PC-3 (cell line): ENCODE measurements around the gene SRPX2. TPM values are rescaled to one million over a fixed set of nuclear protein-coding genes. Genes with fewer than 3 reads are reported as not detected.

Experiments used
- ATAC-seq: fragments of 200-7000 bp; cut with Tn5 transposase; 2 replicates; pipeline ENCODE4 v1.9.1; 2020; ENCODE audit warnings: mild to moderate bottlenecking, moderate library complexity
- BruUV-seq: library from RNA; stranded (reverse); fragments of 400-500 nt; replicated peaks from 2 replicates; lab custom pipeline; 2021; lab: Mats Ljungman, UMichigan
- CTCF ChIA-PET: fragments of 300-600 bp; sonication (Branson Sonifier 250); formaldehyde crosslinking; loops from one replicate; lab custom pipeline; 2022; ENCODE audit warnings: antibody characterized with exemption; lab: Charles Lee
- POLR2A ChIA-PET: fragments of 300-600 bp; sonication (Branson Sonifier 250); formaldehyde crosslinking; loops from one replicate; lab custom pipeline; 2022; ENCODE audit warnings: antibody characterized with exemption; ENCODE audit not compliant: unreplicated experiment; lab: Charles Lee
- DNase-seq: peaks from one replicate; pipeline ENCODE4 v3.0.0-alpha.2; 2015
- H2AFZ ChIP-seq: fragments of 300-600 bp; sonication (generic); 2 replicates; pipeline ENCODE4 v1.6.0; 2016; ENCODE audit warnings: antibody characterized with exemption, low read length
- H3F3A ChIP-seq: fragments of 300-600 bp; sonication (generic); one replicate; pipeline ENCODE4 v1.6.0; 2017; ENCODE audit warnings: antibody characterized with exemption, low read length, control low read depth, mild to moderate bottlenecking; ENCODE audit not compliant: unreplicated experiment
- H3K27ac ChIP-seq: fragments of 300-600 bp; sonication (generic); 2 replicates; pipeline ENCODE4 v1.5.1; 2016; ENCODE audit warnings: mild to moderate bottlenecking, low read length
- H3K27me3 ChIP-seq: fragments of 300-600 bp; sonication (generic); 2 replicates; pipeline ENCODE4 v1.6.1; 2016; ENCODE audit warnings: low read length, mixed read lengths
- H3K36me3 ChIP-seq: fragments of 300-600 bp; sonication (generic); 2 replicates; pipeline ENCODE4 v1.6.1; 2016; ENCODE audit warnings: low read depth, mixed run types, low read length, mixed read lengths
- H3K4me1 ChIP-seq: fragments of 300-600 bp; sonication (generic); 2 replicates; pipeline ENCODE4 v1.5.1; 2016; ENCODE audit warnings: low read length; ENCODE audit not compliant: insufficient read depth
- H3K4me2 ChIP-seq: fragments of 300-600 bp; sonication (generic); 2 replicates; pipeline ENCODE4 v1.6.0; 2016; ENCODE audit warnings: low read length
- H3K4me3 ChIP-seq: fragments of 300-600 bp; sonication (generic); 2 replicates; pipeline ENCODE4 v1.5.1; 2016; ENCODE audit warnings: mild to moderate bottlenecking, low read length, mixed read lengths
- H3K79me2 ChIP-seq: fragments of 300-600 bp; sonication (generic); 2 replicates; pipeline ENCODE4 v1.6.1; 2017; ENCODE audit warnings: low read length, mixed read lengths
- H3K9ac ChIP-seq: fragments of 300-600 bp; sonication (generic); 2 replicates; pipeline ENCODE4 v1.6.0; 2016; ENCODE audit warnings: mild to moderate bottlenecking, low read length
- H3K9me2 ChIP-seq: fragments of 300-600 bp; sonication (generic); replicated peaks from 2 replicates; pipeline ENCODE4 v1.6.1; 2016; ENCODE audit warnings: mixed run types, low read length, mixed read lengths
- H3K9me3 ChIP-seq: fragments of 300-600 bp; sonication (generic); 2 replicates; pipeline ENCODE4 v1.6.1; 2016; ENCODE audit warnings: low read length, mixed read lengths
- H4K20me1 ChIP-seq: fragments of 300-600 bp; sonication (generic); 2 replicates; pipeline ENCODE4 v1.6.1; 2016; ENCODE audit warnings: low read length, mixed read lengths
- CTCF ChIP-seq: fragments of 300-600 bp; sonication (generic); conservative IDR thresholded peaks from 2 replicates; pipeline ENCODE4 v1.5.1; 2017; ENCODE audit warnings: antibody characterized with exemption, low read depth, mild to moderate bottlenecking, low read length
- EZH2 ChIP-seq: fragments of 300-600 bp; sonication (generic); IDR thresholded peaks from one replicate; pipeline ENCODE4 v1.6.1; 2017; ENCODE audit warnings: antibody characterized with exemption, mild to moderate bottlenecking, low read length; ENCODE audit not compliant: unreplicated experiment
- EZH2phosphoT487 ChIP-seq: fragments of 300-600 bp; sonication (generic); IDR thresholded peaks from 2 replicates; pipeline ENCODE4 v1.6.1; 2018; ENCODE audit warnings: mild to moderate bottlenecking, antibody characterized with exemption, low read length, borderline replicate concordance
- intact Hi-C: fragments of 100-400 bp; cut with micrococcal nuclease; formaldehyde crosslinking; loops from 2 replicates; pipeline ENCODE4 v1.9.0; 2023
- total RNA-seq: library from RNA; depleted of rRNA; stranded (reverse); fragments of >200 nt; gene quantifications from 2 replicates; pipeline ENCODE4 v1.2.3, GENCODE V29; 2014

Gene SRPX2
- total RNA-seq, 1 experiment from 2014 or later, result 12.2 TPM

DNA sequence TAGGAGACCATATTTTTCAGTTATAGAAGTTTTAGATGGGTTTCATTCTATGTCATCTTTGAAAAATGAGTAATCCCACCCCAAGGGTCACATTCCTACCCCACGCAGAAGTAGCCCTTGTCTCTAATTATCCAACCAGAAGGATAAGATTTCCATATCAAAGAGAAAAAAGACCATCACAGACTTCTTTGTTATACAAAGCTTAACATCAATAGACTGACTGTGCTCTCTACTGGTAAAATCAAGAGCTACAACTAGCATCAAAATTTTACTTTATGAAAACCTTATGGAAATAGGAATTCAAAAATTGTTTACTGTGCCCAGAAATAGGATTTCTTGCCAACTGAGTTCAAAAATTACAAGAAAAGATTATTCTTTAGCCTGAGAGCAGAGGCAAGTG, 34.4 kb upstream of the SRPX2 start:
- no peaks in the 10 kb centered on the region for H3K79me2 ChIP-seq
- H2AFZ ChIP-seq, result no peak overlapping the region
- ChIA-PET CTCF (interaction anchor here (0.8 kb wide), 1 partner anchor 97 kb away, joined by 5 read pairs; no protein-coding TSS in a partner anchor), POLR2A (no interaction called here)
- no peaks in the 10 kb centered on the region; the same call in 1 of the 2 replicates for H3K27me3 ChIP-seq
- intact Hi-C loops, result no loop called here
- no peaks in the 10 kb centered on the region for H3K9me2 ChIP-seq
- H4K20me1 ChIP-seq, result no peaks in the 10 kb centered on the region
- H3K9me3 ChIP-seq, result no peaks in the 10 kb centered on the region
- H3K4me3 ChIP-seq, result no peak overlapping the region
- no peaks in the 10 kb centered on the region for H3K36me3 ChIP-seq
- no peak for TF ChIP-seq EZH2phosphoT487
- TF ChIP-seq CTCF, result peak; percentile 46; the same call in 1 of the 2 replicates
- H3K27ac ChIP-seq, result no peak overlapping the region
- H3K4me2 ChIP-seq, result no peak overlapping the region
- ATAC-seq, result no peak
- BruUV-seq, result no TSS peak
- peak; percentile 4 for DNase-seq
- no peaks in the 10 kb centered on the region for H3F3A ChIP-seq
- no peaks in the 10 kb centered on the region for H3K4me1 ChIP-seq
- H3K9ac ChIP-seq, result no peak overlapping the region

DNA sequence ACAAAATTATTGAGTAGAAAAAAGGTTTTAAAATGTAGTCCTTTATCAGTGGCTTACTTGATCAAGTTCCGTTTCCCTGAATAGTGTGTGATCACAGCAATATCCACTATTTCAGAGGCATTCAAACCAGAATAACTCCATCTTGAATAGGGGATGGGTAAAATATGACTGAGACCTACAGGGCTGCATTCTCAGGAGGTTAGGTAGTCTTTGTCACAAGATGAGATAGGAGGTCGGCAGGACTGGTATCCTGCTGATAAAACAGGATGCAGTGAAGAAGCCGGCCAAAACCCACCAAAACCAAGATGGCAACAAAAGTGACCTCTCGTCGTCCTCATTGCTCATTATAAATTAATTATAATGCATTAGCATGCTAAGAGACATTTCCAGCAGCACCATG, 32.0 kb upstream of the SRPX2 start:
- POLR2A ChIA-PET, result no interaction called here

More for the DNA sequence above, 32.0 kb upstream of the SRPX2 start:
- Histone ChIP-seq H4K20me1 (no peaks in the 10 kb centered on the region), H3K36me3 (no peaks in the 10 kb centered on the region), H3K9ac (no peak overlapping the region), H3K4me2 (peak overlapping the region; percentile 39; the same call in 1 of the 2 replicates), H3K4me1 (no peaks in the 10 kb centered on the region), H3F3A (no peaks in the 10 kb centered on the region), H3K9me2 (no peaks in the 10 kb centered on the region), H3K27me3 (no peaks in the 10 kb centered on the region; the same call in 1 of the 2 replicates), H3K27ac (no peak overlapping the region), H3K4me3 (no peak overlapping the region), H3K9me3 (no peaks in the 10 kb centered on the region), H2AFZ (0 out of 2 replicates have a peak overlapping the region, but pooled peaks have one; percentile 34), H3K79me2 (no peaks in the 10 kb centered on the region)
- DNase-seq (no peak), ATAC-seq (no peak)
- intact Hi-C loops, result no loop called here
- TF ChIP-seq EZH2 (no peak), CTCF (no peak), EZH2phosphoT487 (no peak)
- no TSS peak for BruUV-seq
- CTCF ChIA-PET, result no interaction called here
